Neural crest cell (in vitro differentiated cells): ENCODE data around the gene CCND1. TPM values are rescaled to one million over a fixed set of nuclear protein-coding genes. Genes with fewer than 3 reads are reported as not detected.

ENCODE experiments used
- DNase-seq: peaks from one replicate; pipeline ENCODE4 v3.0.0; 2021; ENCODE audit warnings: low read depth, mixed read lengths, low spot score
- H3K27ac Mint-ChIP-seq: one replicate; pipeline ENCODE4 v1.8.0; 2021; ENCODE audit warnings: mild to moderate bottlenecking, mixed read lengths; ENCODE audit not compliant: unreplicated experiment
- H3K27me3 Mint-ChIP-seq: 2 replicates; pipeline ENCODE4 v1.8.0; 2021; ENCODE audit warnings: low read depth, mild to moderate bottlenecking, mixed read lengths
- H3K36me3 Mint-ChIP-seq: 2 replicates; pipeline ENCODE4 v1.8.0; 2021; ENCODE audit warnings: low read depth, mild to moderate bottlenecking, mixed read lengths
- H3K4me1 Mint-ChIP-seq: 2 replicates; pipeline ENCODE4 v1.8.0; 2021; ENCODE audit warnings: mixed read lengths
- H3K4me3 Mint-ChIP-seq: one replicate; pipeline ENCODE4 v1.8.0; 2021; ENCODE audit warnings: mild to moderate bottlenecking, mixed read lengths
- H3K9me3 Mint-ChIP-seq: 2 replicates; pipeline ENCODE4 v1.8.0; 2021; ENCODE audit warnings: mixed read lengths
- total RNA-seq: library from RNA; stranded (reverse); gene quantifications from 2 replicates; pipeline ENCODE4 v1.2.1, GENCODE V29; 2021
- TF ChIP-seq, protein P1 (sequence below): fragments of 200-600 bp; sonication (generic); conservative IDR thresholded peaks from 2 replicates; pipeline ENCODE4 v1.5.0; 2021; ENCODE audit warnings: antibody characterized with exemption, mild to moderate bottlenecking

The CCND1 gene
- total RNA-seq, 1 donor from 2014 or later = 350 TPM

DNA sequence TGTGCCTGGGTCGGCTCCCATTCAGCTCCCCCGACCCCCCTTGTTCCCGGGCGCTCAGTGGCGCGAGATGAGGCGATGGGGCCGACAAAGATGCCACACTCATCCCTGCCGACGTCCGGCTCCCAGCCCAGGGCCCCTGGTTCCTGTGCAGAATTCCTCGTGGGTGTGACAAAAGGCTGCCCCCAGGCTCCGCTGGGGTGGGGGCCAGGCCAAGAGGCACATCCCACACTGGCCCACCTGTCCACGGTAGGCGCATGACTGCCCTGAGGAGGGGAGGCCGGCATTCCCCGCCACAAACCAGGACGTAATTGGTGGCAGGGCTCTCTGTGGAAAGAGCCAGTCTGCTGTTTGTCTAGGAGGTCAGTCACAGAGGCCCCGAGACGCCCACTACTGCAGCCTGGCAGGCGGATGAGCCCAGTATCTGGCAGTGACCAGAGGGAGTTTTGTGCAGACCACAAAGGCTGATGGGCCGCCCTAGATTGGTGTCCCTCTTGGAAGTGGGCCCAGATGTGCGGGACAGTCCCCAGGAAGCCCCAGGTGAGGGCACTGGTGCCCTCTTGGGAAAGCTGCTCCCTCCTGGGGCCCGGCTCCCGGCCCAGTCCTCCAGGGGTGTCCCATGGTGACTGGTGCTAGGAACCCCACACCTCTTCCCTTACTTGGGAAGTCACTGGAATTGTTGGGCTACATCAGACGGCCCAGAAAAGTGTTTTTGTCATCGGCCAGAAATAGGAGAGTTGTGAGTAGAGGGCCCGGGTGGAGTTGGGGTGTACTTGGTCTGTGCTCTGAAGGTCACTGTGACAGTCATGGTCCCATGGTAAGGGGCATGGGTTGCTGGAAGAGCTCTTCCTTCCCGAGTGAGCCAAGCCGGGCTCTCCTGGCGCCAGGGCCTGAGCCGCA is 5.8 kb downstream of the CCND1 start:
- TF ChIP-seq, protein P1, sequence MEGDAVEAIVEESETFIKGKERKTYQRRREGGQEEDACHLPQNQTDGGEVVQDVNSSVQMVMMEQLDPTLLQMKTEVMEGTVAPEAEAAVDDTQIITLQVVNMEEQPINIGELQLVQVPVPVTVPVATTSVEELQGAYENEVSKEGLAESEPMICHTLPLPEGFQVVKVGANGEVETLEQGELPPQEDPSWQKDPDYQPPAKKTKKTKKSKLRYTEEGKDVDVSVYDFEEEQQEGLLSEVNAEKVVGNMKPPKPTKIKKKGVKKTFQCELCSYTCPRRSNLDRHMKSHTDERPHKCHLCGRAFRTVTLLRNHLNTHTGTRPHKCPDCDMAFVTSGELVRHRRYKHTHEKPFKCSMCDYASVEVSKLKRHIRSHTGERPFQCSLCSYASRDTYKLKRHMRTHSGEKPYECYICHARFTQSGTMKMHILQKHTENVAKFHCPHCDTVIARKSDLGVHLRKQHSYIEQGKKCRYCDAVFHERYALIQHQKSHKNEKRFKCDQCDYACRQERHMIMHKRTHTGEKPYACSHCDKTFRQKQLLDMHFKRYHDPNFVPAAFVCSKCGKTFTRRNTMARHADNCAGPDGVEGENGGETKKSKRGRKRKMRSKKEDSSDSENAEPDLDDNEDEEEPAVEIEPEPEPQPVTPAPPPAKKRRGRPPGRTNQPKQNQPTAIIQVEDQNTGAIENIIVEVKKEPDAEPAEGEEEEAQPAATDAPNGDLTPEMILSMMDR = no peak
- peak overlapping the region; percentile 71 for H3K27ac Mint-ChIP-seq
- H3K36me3 Mint-ChIP-seq = peaks cover 26% of the 10 kb centered on the region
- DNase-seq = no peak
- H3K4me3 Mint-ChIP-seq = peak overlapping the region; percentile 92
- peaks cover 48% of the 10 kb centered on the region for H3K4me1 Mint-ChIP-seq
- peaks cover 31% of the 10 kb centered on the region for H3K27me3 Mint-ChIP-seq
- H3K9me3 Mint-ChIP-seq = no peaks in the 10 kb centered on the region

DNA sequence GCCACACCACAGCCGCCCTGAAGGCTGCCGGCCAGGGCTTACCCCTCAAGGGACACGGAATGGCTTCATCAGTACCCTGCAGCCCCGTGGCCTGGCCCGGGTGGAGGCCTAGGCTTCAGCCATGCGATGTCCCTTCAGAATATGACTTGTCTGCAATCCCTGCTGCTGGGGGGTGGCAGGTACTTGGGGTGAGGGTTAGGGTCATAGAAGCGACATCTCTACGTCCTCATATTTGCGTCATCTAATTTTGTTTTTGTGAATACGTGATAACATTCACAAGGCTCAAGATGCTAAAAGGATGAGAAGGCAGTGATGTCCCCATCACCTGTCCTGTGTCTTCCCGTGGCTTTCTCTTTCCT is 6.4 kb downstream of the CCND1 start:
- Mint-ChIP-seq H3K9me3 (no peaks in the 10 kb centered on the region), H3K4me1 (peaks cover 50% of the 10 kb centered on the region), H3K27ac (no peak overlapping the region), H3K27me3 (peaks cover 31% of the 10 kb centered on the region), H3K4me3 (peak overlapping the region; percentile 92), H3K36me3 (peaks cover 31% of the 10 kb centered on the region)
- TF ChIP-seq, protein P1 = no peak
- DNase-seq = no peak

DNA sequence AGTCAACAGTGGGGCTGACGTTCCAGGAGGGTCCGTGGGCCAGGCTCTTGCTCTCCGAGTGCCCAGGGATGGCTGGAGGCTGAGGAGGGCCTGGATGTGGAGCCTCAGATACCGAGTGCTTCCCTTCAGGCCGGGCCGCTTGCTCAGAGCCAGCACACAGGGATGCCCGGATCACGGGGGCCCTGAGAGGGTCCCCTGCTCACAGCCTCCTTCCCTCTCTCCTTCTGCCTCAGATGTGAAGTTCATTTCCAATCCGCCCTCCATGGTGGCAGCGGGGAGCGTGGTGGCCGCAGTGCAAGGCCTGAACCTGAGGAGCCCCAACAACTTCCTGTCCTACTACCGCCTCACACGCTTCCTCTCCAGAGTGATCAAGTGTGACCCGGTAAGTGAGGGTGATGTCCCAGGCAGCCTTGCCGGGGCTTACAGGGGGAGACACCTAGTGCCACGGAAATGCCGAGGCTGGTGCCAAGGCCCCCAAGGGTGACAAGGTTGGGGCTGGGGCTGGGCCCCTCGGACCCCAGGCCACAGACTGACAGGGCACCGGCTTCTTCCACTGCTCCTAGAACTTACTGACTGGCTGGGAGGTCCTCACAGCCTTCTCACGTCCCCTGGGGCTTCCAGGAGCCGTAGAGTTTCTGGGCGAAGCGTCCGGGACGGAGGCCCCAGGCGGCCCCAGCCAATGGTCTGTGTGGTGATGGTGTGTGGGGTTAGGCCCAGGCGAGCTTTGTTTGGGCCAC is 7.0 kb downstream of the CCND1 start:
- Mint-ChIP-seq H3K4me1 (peaks cover 50% of the 10 kb centered on the region), H3K27me3 (peaks cover 31% of the 10 kb centered on the region), H3K27ac (peak overlapping the region; percentile 78), H3K9me3 (no peaks in the 10 kb centered on the region), H3K36me3 (peaks cover 35% of the 10 kb centered on the region), H3K4me3 (peak overlapping the region; percentile 92)
- TF ChIP-seq, protein P1 = no peak
- no peak for DNase-seq

DNA sequence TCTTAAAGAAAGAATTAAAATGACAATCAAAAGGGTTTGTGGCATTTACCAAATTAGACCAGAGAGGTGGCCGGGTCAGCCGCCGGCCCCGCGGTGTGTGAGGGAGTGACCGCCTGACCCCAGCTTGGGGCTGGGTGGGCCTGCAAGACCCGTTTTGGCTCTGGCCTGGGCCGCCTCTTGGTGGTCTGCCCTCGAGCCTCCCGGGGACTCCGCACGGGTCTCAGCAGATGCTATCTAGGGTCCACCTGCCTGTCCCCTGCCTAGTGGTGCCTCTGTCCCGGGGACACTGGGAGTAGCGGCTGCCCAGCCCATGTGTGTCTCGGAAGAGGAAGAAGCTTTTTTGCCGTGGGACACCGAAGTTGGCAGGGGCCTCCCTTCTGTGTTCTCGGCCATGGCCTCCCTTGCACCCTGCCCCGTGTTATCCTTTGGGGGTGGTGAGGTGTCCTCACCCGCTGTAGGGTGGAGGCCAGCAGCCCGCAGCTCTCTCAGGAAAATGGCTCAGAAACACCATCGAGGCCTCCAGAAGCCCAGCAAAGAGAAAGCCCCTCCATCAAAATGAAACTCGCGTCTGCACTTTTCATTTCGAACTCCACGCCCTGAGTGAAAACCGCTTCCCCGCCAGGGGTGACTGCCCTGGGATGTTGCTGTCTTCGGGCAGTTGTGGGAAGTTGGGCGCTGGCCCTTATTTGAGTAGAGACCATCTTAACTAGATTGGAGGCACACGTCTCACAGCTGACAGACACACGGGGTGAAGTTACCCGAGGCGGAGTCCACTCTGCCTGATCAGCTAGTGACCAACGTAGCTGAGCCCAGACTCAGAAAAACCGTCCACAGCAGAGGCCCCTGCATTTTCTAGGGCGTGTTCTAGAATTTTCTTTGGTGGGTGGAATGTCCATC is 8.0 kb downstream of the CCND1 start:
- DNase-seq = no peak
- peaks cover 48% of the 10 kb centered on the region for H3K4me1 Mint-ChIP-seq
- peak overlapping the region; percentile 92 for H3K4me3 Mint-ChIP-seq
- H3K27me3 Mint-ChIP-seq = peaks cover 31% of the 10 kb centered on the region
- no peak overlapping the region for H3K27ac Mint-ChIP-seq
- TF ChIP-seq, protein P1 = no peak
- peaks cover 30% of the 10 kb centered on the region for H3K36me3 Mint-ChIP-seq
- no peaks in the 10 kb centered on the region for H3K9me3 Mint-ChIP-seq

DNA sequence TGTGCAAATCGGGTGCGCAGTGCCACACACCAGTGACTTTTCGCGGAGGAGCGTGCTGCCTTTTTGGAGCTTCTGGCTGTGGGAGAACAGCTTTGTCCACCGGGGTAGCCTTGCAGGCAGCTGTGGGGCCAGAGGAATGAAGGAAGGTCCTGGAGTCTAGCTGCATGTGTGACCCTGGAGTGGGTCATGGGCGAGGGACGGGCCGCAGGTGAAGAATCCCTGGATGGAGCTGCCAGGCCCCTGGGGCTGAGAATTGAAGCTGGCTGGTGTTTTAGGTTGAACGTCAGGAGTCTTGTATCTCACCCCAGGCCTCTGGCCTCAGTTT is 8.6 kb downstream of the CCND1 start:
- TF ChIP-seq, protein P1 = no peak
- Mint-ChIP-seq H3K27ac (no peak overlapping the region), H3K4me3 (peak overlapping the region; percentile 92), H3K27me3 (peaks cover 31% of the 10 kb centered on the region), H3K4me1 (peaks cover 45% of the 10 kb centered on the region), H3K36me3 (peaks cover 28% of the 10 kb centered on the region), H3K9me3 (no peaks in the 10 kb centered on the region)
- no peak for DNase-seq
